M059J (cell line): ENCODE data around the gene KIAA0232. TPM values are rescaled to one million over a fixed set of nuclear protein-coding genes. Genes with fewer than 3 reads are reported as not detected.
A peak's percentile ranks its signal among the peaks of the same experiment; 100 is the strongest.
"Not testable (repeated sequence)": the region's sequence is repeated elsewhere in the genome, so short reads cannot be mapped to it uniquely, and the experiment has no call there.

Experiments
- DNase-seq: peaks from one replicate; pipeline ENCODE4 v3.0.0-alpha.2; 2012; ENCODE audit warnings: low read depth
- total RNA-seq: library from RNA; depleted of rRNA; stranded (reverse); fragments of >200 nt; shearing (Covaris generic); gene quantifications from 2 replicates; pipeline ENCODE4 v1.2.3, GENCODE V29; 2014

Gene KIAA0232
- total RNA-seq, 1 experiment from 2014 or later = 18.5 TPM

DNA sequence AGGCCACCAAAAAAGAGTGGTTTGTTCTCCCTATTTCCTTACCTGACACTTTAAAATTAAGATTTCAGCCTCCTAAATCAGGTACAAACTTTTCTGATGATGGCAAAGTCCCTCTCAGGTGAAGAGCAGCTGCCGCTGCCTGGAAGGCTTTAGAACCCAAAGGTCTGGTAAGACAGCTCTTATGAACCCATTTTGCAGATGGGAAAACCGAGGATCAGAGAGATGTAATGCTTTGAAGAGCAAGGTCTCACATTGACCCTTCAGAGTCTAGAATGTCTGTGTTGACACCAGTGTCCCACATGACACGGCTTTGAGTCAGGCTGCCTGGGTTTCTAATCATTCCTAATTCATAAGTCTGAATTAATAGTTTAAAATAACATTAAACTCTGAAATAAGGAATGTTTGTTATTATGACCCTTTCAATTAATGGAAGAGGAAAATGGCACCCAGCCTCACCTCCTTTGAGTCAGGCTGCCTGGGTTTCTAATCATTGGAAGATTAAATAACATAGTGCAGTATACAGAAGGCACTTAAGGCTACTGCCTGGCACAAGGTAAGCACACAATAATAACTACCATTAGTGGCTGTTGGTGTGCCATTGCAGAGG is 27.9 kb upstream of the KIAA0232 start:
- DNase-seq = no peak

DNA sequence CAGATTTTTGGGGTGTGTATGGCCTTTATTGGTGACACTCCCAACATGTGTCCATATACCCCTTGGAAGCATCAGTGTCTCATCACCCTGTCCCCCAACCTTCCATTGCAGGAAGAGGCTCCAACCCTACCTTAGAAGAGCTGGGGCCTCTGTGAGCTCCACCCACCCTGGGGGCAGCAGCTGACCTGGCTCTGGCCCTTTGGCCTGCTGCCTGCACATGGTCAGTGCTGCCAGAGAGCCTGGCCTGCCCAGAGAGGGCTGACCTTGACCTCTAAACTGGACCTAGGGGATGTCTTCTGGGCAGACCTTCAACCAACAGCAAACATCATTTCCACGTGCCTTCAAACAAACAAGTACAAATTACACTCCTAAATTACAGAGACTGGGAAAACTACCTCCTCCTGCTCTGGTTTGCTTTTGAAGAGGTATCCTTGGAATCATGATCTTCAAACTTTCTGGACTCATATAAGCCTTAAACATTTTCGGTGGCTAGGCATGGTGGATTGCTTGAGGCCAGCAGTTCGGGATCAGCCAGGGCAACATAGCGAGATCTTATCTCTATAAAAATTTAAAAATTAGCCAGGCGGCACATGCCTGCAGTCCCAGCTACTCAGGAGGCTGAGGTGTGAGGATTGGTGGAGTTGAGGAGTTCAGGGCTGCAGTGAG is 27.3 kb upstream of the KIAA0232 start:
- no peak for DNase-seq

DNA sequence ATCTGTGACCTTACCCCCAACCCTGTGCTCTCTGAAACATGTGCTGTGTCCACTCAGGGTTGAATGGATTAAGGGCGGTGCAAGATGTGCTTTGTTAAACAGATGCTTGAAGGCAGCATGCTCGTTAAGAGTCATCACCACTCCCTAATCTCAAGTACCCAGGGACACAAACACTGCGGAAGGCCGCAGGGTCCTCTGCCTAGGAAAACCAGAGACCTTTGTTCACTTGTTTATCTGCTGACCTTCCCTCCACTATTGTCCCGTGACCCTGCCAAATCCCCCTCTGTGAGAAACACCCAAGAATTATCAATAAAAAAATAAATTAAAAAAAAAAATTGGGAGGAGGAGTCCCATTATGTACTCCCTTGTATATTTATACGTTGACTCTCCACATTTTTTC is 26.2 kb upstream of the KIAA0232 start:
- DNase-seq = not testable (repeated sequence)

DNA sequence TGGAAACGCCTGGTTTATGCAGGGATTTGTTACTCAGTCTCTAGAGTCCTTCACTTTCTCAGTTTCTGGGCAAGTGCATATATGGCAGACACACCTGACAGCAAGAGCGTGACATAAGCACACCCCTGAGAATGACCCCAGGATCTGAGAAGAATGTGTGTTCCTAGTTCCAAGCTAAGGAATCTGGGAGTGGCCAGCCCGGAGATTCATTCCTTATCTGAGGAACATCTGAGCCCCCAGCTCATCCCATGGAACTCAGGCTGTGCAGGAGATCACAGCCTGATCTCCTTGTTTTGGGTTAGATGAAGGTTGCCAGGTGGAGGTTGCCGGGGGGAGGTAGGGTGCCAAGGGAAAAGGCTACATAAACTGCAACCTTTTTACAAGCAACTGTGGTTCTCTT is 23.8 kb upstream of the KIAA0232 start:
- DNase-seq = no peak

DNA sequence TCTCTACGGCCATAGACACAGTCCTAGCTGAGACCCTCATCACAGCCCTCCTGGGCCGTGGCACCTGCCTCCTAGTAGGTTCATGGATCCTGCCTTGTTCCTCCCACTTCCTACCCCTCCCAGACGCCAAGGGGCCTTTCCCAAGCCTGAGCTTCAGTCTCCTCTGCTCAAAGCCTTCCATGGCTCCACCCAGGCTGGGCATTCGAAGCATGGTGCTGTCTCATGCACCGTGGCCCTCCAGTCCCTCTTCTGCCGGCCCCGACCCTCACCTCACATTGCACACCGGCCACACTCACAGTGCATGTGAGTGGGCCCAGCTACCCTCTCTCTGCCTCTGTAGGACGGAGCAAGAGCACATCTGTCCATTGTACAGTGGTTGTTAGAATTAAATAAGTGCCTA is 21.7 kb upstream of the KIAA0232 start:
- DNase-seq = no peak

DNA sequence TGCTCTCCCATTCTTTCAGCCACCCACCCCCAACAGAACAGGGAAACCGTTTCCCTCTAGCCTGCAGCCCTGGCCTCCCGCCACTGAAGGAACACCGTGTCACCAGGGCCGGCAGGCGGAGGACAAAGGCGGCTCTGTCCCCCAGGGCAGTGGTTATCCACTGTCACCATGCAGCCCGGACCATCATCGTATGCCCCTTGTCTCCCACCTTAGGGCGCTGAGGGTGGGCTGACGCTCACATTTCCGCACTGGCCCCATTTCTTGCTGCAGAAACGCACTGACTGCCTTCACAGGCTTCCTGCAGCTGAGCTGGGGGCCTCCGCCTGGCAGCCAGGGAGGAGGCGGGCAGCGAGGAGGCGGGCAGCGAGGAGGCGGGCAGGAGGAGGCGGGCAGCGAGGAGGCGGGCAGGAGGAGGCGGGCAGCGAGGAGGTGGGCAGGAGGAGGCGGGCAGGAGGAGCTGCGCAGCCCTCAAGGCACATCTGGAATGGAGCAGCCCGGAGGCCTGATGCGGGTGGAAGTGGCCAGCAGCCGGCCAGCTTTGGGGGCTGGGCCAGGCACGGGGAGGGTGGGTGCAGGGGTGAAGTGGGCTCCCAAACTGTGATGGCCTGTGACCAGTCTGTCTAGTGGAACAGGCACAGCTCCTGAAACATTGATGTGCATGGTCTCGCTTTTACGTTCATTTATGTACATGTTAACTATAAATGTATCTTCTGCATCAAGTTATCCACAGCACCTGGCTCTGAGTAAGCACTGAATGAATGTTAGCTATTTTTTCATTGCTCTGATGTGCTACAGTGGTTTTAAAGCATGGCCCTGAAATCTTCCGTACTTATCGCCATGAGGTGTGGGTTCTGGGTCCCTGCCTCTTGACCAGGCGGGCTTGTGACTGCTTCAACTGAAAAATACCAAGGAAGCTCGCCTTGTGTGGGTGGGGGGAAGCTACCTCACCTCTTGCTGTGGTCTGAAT is 20.6 kb upstream of the KIAA0232 start:
- peak; percentile 42 for DNase-seq

DNA sequence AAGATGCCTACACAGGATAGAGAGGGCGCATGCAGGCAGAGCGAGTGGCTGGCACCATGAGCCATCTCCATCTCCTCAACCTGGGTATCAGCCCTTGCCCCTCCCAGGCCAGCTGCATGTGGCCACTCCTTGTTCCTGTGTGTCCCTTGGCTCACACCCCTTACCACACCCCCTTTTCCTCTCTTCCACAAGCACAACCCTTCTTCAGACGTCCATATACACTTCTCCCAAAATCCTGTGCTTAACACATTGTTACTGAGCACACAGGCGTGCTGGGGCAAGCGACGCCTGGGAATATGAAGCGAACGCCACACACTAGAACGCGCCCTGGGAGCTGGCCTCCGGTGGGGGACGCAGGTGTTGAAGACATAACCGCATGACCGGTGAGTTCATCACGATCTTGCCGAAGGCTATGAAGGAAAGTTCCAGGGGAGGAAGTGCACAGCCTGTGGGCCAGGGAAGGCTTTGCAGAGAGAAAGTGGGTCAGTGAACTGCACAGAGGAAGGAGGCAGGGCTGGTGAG is 19.1 kb upstream of the KIAA0232 start:
- peak; percentile 48 for DNase-seq

DNA sequence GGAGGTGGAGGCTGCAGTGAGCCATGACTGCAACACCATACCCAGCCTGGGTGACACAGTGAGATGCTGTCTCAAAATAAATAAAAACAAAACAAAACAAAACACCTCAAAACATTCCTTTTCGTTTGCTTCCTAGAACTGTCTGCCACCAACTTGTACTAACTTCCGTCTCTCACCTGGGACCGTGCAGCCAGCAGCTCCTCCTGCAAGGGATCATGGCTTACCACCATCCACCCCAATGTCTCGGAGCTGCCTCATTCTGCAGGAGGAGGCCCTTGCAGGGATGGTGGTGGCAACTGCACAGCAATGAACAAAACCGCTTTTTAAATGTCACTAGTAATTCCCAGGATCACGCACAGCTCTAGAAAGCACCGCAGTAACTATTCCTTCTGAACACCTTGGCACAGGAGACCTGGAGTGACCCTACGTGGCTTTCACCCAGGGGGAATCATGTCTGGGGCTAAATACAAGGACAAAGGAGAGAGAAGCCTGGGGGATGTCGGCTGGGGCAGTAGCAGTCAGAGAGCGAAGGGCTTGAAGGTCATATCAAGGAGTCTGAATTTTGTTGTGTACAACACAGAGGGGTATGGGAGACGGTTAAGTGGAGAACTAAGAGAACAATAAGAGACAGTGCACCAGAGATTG is 17.4 kb upstream of the KIAA0232 start:
- no peak for DNase-seq

DNA sequence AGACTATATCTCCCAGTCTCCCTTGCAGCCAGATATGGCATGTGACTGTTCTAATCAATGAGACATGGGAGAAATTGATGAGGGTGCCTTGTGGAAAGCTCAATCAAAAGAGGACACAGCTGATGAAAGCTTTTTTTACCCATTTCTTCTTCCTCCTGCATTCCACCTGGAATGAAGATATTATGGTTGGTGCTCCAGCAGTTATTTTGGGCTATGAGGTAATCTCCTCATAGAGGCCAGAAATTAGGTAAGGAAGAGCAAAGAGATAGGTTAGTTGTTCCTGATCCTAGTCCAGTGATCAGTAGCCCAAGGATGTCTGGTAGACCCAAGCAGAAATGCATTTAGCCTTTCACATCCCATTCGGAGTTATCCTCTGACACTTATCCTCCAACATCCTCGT is 16.8 kb upstream of the KIAA0232 start:
- no peak for DNase-seq

DNA sequence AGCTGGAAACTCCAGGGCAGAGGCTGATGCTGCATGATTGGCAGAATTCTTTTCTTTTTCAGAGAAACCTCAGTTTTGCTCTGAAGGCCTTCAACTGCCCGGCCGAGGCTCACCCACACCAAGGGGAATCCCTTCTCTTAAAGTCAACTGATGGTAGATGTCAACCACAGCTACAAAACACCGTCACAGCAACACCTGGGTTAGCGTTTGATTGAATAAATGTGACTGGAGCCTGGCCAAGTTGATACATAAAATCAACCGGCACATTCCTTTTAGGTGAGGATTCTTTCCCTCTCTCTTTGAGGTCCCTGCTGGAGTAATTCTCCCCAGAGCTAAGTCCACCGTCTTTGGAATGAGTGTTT is 15.2 kb upstream of the KIAA0232 start:
- peak; percentile 27 for DNase-seq

DNA sequence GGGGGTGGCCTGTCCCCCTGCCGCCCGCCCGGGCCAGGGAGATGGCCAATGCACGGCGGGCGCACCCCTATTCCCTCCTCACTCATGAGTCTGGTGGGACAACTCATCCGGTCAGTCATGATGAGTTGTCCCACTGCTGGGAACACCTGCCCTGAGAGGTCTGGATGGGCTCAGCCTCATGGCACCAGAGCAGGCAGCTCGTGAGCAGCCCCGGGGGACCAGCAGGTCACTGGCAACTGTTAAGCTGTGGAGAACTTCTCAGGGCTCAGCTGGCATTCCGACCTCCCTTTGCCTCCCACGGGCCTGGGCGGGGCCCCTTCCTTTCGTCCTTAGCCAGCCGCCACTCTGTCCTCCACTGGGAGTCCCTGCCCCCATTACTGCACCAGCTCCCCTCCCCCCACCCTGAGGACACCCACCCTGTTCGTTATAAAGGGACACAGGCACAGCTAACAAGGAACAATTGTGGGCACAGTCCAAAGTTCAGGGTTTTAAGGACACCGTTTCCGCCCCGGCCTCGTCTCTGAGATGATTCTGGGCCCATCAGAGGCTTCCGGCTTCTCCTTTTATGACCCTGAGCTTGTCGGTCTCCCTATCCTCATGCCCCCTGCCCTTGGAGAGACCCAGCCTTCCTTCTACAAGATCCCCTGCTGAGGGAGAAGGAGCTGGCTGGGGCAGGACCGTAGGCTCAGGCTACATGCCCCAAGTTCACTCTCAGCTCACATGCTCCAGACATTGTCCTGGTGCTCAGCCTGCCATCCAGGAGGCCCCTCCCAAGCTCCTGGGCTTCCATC is 14.6 kb upstream of the KIAA0232 start:
- no peak for DNase-seq

DNA sequence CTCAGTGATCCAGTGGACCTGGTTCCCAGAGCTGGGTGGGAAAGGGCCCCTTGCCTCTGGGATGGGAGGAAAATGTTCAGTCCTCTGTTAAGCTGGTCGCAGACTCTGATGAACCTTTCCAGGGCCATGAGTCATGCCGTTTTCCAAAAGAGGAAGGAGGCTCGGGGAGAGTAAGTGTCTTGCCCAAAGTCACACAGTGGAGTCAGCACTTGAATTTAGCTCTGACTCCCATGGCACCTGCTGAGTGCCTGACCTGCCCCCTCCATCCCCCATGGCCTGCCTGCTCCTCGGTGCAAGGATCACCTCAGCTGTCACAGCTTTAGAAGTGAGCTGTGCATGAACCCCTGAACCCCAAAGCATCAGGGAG is 14.0 kb upstream of the KIAA0232 start:
- peak; percentile 60 for DNase-seq

DNA sequence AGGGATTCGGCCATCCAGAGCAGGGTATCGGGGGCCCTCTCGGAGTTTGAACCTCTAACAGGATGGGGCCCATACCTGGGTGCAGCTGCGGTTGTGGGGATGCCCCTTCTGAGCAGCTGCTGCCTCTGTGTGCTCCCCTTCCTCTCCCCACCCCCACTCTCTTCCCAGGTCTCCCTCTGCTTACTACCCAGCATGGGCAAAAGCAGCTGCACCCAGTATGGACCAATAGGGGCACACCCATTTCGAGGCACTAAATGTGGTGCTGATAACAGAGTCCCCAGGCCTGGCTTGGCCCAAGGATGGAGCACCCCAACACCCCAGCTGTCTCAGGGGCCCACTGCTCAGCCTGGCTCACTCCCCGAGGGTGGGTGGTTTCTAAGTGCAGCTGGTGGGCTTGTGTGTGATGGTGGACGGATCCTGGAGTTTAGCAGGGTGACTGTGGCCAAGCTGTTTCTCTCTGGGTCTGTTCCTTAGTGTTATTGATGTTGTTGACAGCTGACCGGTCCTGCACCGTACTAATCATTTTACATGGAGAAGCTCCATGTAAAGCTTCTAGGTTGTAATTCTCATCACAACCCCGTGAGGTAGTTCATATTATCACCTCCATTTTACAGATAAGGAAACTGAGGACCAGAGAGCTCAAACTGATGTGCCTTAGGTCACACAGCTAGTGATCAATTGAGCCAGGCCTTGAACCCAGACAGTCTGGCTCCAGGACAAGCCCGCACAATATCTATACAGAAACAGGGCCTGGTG is 13.1 kb upstream of the KIAA0232 start:
- DNase-seq = no peak

DNA sequence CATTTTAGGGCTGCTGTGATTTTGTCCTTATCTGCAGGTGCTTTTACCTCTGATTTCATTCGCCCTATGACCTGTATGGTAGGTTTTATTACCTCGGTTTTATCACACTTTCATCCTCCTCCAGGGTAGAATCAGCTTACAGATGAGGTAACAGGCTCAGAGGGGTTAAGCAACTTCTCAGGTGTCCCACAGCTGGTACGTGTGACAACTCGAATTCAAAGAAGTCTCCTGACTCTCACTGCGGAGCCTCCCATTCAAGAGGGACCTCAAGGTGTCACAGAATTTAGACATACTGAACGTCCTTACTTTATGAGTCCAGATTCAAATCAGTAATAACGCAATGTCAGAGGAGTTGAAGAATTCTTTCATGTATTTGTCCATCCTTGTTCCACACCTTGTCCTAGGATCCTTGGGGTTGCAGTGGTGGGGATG is 12.5 kb upstream of the KIAA0232 start:
- no peak for DNase-seq

DNA sequence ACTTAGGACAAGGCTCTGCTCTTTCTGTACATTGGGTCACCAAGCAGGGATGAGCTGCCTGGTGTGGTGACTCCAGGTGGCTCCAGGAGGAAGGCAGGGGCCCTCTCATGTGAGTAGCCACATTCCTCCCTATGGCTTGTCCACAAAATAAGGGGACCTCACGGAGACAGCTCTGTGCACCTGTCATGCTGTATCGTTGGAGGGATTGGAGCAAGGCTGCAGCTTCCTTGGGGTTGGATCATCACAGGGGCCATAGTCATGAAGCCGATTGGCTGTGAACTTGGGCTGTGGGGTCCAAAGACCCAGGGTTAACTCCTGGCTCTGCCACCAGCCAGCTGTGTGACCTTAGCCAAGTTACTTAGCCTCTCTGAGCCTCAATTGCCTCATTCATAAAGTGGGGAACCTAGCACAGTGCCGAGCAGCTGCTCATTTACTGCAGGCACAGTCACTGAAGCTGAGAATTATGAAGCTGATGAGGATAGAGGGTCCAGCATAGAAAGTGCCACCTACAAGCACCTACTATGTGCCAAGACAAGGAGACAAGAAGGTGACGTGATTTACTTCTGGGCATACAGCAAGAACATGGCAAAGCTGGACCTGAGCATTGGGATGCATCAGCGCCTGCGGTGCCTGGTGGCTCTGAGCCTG is 11.8 kb upstream of the KIAA0232 start:
- no peak for DNase-seq

DNA sequence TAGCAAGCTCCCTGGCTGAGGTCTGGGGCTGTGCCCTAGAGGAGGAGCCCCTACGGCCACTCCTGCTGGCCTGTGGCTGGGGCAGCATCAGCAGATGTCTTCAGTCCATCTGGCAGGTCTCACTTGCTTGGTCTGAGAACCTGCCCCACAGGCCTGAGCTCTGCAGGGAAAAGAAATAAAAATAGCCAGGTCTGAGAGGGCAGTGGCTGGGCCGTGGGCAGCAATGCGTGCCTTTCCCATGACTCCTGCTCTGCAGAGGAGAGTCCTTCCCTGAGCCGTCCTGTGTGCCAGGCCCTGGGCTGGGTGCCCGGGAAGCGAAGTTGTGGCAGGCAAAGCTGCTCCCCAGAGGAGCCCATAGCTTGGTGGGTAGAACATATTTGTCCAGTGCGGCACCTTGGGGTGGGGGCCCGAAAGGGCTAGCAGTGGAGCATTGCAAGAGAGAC is 11.3 kb upstream of the KIAA0232 start:
- peak; percentile 95 for DNase-seq

DNA sequence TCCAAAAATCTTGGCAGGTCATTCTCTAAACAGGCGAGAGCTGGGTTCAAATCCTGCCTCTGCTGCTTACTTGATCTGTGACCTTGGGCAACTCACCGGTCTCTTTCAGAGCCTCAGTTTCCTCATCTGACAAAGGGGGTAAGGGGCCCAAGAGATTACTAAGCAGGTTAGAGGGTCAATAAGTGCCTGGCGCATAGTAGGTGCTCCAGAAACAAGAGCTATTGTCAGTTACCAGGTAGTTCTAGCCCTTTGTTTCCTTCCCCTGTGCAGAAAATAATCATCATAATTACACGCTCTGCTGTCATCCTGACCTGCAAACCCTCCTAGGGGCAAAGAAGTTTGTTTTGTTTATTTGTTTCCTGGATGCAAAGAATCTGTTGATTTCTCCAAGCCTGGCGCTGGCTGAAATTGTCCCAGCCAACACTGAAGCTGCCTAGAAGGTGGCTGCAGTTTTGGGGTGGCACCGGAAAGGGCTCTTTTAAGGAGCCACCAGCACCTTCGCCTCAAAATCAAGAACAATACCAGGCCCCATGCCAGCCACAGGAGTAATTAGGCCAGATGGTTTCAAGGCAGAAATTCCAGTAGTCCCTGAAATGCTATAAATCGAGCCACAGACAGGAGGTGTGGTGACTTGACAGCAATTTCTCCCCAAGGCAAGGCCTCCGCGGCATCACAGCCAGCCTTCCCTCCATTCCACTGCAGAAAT is 10.2 kb upstream of the KIAA0232 start:
- peak; percentile 91 for DNase-seq

DNA sequence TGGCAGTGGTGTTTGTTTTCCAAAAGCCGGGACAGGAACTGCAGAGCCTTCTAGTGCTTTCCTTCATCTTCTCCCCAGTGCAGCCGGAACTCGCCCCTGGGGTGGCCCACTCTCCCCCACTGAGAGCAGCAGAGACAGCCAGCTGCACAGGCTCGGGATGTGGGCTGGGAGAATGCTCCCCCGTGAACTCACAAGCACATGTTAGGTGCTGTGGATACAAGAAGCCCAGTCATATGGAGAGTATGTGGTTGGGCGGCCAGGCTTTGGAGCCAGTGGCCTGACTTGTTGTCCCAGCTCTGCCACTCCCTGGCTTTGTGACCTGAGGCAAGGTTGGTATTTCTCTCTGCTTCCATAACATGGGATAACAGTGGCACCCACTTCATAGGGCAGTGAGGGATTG is 9.4 kb upstream of the KIAA0232 start:
- DNase-seq = peak; percentile 78
